Naive thymus-derived CD8-positive, alpha-beta T cell (primary cell): ENCODE results near the gene FAM83G. TPM values are rescaled to one million over a fixed set of nuclear protein-coding genes. Genes with fewer than 3 reads are reported as not detected.

Experiments
- ATAC-seq, 2 donors: fragments of 150-1000 bp; cut with Tn5 transposase in 1 of 2; sonication (Bioruptor Pico), chemical (Tn5 transposase) in 1 of 2; 1 replicate in 1 of 2; 2 replicates in 1 of 2; pipeline ENCODE4 v1.10.0; 2021; ENCODE audit warnings: mild to moderate bottlenecking in 2 of 2, moderate library complexity in 2 of 2
- POLR2A ChIA-PET: fragments of 350-600 bp; sonication (Branson Sonifier 250); formaldehyde crosslinking; loops from one replicate; lab custom pipeline; 2021; ENCODE audit warnings: antibody characterized with exemption; lab: Charles Lee
- DNase-seq, 10 donors: peaks; one replicate each; pipeline versions ENCODE4 v3.0.0 to v3.0.0-alpha.2; 2020 to 2022
- H3K27ac Mint-ChIP-seq, 10 donors: one replicate each; pipeline ENCODE4 v1.8.0; 2020 to 2022; ENCODE audit warnings: mild to moderate bottlenecking in 10 of 10, mixed read lengths in 10 of 10, moderate library complexity in 4 of 10, inconsistent platforms in 1 of 10
- H3K27me3 Mint-ChIP-seq, 5 donors: one replicate each; pipeline ENCODE4 v1.8.0; 2021 to 2022; ENCODE audit warnings: mixed read lengths in 5 of 5
- H3K36me3 Mint-ChIP-seq, 3 donors: one replicate each; pipeline ENCODE4 v1.8.0; 2020 to 2022; ENCODE audit warnings: mixed read lengths in 3 of 3, mild to moderate bottlenecking in 2 of 3, inconsistent platforms in 1 of 3
- H3K4me1 Mint-ChIP-seq, 4 donors: one replicate each; pipeline ENCODE4 v1.8.0; 2021 to 2022; ENCODE audit warnings: mixed read lengths in 4 of 4
- H3K4me3 Mint-ChIP-seq, 10 donors: one replicate each; pipeline ENCODE4 v1.8.0; 2020 to 2022; ENCODE audit warnings: mild to moderate bottlenecking in 10 of 10, mixed read lengths in 10 of 10, moderate library complexity in 6 of 10, inconsistent platforms in 1 of 10
- H3K9me3 Mint-ChIP-seq, 9 donors: one replicate each; pipeline ENCODE4 v1.8.0; 2020 to 2022; ENCODE audit warnings: mixed read lengths in 9 of 9, mild to moderate bottlenecking in 3 of 9, inconsistent platforms in 1 of 9, moderate library complexity in 1 of 9
- polyA plus RNA-seq, 3 donors: library from polyadenylated mRNA; unstranded; fragments of 300-500 nt; fragmentation: Illumina TruSeq; gene quantifications; one replicate each; pipeline ENCODE4 v1.2.3, GENCODE V29; 2021
- total RNA-seq, 8 experiments: library from RNA in 2 of 8; stranded (reverse) in 2 of 8; gene quantifications; one replicate each; pipeline ENCODE4 v1.2.3 and lab custom pipeline; 2021 to 2026

FAM83G gene
- total and polyA plus RNA-seq, 5 experiments from 2014 or later: 1.5 to 8.9 (median 3.5) TPM

DNA sequence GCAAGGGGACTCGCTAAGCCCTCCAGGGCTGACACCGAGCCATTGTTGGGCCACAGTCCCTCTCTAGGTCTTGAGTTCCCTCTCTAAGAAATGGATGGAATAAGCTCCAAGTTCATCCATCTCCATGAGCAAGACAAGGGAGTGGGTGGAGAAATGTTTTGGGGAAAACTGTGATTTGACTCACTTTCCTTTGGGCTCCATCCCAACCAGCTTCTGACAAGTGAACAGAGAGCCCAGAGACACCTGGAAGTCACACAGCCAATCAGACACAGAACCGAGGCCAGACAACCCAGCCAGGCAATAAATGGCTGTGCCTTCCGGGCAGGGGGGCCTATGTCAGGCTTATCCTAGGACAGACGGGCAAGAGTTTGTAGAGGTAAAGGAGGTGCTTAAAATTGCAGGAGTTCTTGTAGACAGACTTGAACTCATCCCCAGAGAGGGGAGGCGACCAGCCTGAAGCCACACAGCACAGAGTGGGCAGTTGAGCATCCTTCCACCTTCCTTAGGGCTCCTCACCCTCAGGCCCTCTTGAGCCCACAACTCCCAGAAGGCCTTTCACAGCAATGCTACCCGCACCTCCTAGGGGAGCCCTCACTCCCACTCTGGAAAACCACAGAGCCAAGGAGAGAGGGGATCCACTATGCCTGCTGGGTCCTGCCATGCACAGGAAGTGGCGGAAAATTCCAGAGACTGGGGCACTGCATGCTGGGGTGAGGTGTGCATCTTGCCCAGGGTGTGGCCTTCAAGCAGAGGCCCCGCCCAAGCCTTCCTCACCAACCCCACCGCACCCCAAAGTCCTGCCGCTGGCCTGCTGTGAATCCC is 9.5 kb upstream of the FAM83G start:
- H3K4me3 Mint-ChIP-seq: no peak overlapping the region
- no peak for ATAC-seq
- peaks cover 9 to 28% (median 18%) of the 10 kb centered on the region in 4 donors for H3K4me1 Mint-ChIP-seq
- no peak for DNase-seq
- no peaks in the 10 kb centered on the region for H3K9me3 Mint-ChIP-seq
- POLR2A ChIA-PET: no interaction called here
- H3K27me3 Mint-ChIP-seq: no peaks in the 10 kb centered on the region
- no peaks in the 10 kb centered on the region for H3K36me3 Mint-ChIP-seq
- H3K27ac Mint-ChIP-seq: peak overlapping the region in 2 of 10 donors; percentile 35 to 61

DNA sequence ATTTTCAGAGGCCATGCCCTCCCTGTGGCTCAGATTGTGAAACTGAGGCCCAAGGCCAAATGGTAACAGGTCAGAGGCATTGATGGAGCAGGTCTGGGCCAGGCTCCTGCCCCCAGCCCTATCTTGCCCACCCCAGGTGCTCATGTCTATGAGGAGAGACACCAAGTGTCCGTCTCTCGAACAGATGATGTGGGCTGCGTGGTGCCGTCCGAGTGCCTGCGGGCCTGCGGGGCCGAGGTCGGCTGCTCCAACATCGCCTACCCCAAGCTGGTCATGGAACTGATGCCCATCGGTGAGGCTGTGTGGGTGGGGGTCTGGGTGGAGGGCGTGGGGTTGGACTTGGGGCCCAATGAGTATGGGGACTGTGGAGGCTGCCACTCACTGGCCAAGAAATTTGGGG is 8.7 kb upstream of the FAM83G start:
- ATAC-seq (no peak), DNase-seq (no peak)
- POLR2A ChIA-PET: interaction anchor here (0.5 kb wide), 1 partner anchor 66 kb away, joined by 3 read pairs; no protein-coding TSS in a partner anchor
- H3K9me3 Mint-ChIP-seq: no peaks in the 10 kb centered on the region
- H3K4me1 Mint-ChIP-seq: peaks cover 7 to 23% (median 14%) of the 10 kb centered on the region in 4 donors
- no peaks in the 10 kb centered on the region for H3K27me3 Mint-ChIP-seq
- H3K4me3 Mint-ChIP-seq: no peak overlapping the region
- H3K36me3 Mint-ChIP-seq: no peaks in the 10 kb centered on the region
- no peak overlapping the region for H3K27ac Mint-ChIP-seq

DNA sequence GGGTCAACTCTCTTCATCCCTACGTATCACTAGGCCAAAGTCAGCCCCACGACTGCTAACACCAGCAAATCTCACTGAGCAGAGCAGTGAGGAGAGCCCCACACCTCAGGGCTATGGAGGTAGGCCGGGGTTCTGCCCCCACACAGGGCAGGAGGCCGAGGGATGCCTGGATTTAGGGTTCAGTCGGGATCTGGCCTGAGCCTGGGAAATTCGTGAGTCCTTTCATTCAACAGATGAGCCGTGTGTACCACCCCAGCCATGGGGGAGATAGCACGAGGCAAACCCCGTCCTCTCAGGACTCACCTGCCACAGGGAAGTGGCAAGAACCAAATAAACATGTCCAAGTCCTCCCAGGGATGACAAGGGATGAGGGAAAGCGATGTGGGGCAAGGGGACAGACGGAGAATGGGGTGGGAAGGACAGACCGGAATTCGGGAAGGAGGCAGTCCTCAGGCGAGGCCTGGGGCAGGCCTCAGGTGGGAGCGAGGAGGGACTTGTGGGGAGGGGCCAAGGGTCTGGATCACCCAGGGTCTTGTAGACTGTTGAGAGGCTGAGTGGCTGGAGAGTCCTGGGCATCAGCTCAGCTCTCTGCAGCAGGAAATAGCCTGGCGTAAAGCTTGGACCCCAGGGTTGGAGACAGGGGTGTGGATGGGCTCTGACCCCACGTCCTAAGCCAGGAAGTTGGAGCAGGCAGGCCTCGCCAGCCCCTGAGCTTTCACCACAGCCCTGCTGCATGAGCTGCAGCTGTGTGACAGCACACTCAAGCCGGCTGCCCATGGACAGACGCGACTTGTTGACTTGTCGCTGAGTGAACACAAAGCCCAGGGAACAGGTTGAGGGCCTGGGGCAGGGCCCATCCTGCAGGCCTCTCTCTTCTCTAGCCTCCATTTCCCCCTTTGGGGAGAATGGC is 7.9 kb upstream of the FAM83G start:
- Mint-ChIP-seq H3K36me3 (no peaks in the 10 kb centered on the region), H3K27ac (peak overlapping the region in 2 of 10 donors; percentile 57 to 60), H3K27me3 (no peaks in the 10 kb centered on the region), H3K4me3 (no peak overlapping the region), H3K9me3 (no peaks in the 10 kb centered on the region), H3K4me1 (peaks cover 5 to 29% (median 17%) of the 10 kb centered on the region in 4 donors)
- ATAC-seq: no peak
- no peak for DNase-seq
- POLR2A ChIA-PET: interaction anchor here (0.5 kb wide), 1 partner anchor 65 kb away, joined by 3 read pairs; no protein-coding TSS in a partner anchor

DNA sequence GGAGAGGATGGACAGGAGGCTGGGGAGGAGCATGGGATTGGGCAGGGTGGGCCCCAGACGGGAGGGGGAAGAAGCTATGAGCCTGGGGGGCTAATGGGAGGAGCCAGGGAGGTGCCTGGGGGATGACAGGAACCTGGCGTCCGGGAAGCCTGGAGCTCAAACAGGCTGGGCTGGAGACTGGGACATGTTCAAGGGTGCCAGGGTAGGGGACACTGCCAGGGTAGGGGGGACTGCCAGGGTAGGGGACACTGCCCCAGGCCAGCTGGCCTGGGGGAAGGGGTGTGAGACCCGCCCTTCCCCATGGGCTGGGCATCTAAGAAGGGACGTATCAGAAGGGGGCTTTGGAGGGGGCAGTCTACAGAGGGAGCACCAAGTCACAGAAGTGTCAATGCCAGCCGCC is 7.0 kb upstream of the FAM83G start:
- H3K4me1 Mint-ChIP-seq: peaks cover 3 to 28% (median 16%) of the 10 kb centered on the region in 4 donors

DNA sequence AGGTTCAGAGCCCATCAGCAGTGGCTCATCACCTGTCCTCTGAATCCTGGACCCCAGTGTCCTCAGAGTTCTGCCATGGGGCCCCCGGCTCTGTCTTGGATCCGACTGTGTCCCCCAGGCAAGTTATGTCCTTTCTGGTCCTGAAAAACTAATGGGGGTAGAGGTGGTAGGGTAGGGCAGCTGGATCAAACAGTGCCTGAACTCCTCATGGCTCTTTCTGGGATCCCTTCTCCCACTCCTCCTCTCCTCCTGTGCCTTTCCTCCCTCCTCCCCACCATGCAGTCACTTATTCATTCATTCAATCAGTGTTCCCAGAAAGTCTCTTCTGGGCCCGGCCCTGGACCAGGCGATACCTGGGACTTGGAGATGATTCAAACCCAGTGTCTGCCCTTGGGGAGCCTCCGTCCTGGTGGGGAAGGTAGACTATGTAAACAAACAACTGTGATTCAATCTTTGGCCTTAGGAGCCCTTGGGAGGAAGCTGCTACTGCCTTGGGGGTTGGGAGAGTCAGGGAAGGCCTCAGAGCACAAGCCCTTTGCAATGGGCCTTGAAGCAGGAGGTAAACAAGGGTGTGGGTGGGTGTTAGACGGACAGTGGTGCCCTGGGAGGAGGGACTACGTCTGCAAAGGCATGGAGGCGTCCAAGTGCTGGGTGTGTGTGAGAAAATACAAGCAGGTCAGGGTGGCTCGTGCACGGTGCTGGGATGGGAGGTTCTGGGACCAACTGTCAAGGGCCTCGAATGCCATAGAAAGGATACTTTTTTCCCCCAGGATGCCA is 6.4 kb upstream of the FAM83G start:
- peak overlapping the region in 4 of 10 donors; percentile 23 to 37 (median 28) for H3K27ac Mint-ChIP-seq
- POLR2A ChIA-PET: no interaction called here
- H3K27me3 Mint-ChIP-seq: no peaks in the 10 kb centered on the region
- ATAC-seq: no peak
- H3K9me3 Mint-ChIP-seq: no peaks in the 10 kb centered on the region
- peaks cover 3 to 24% (median 15%) of the 10 kb centered on the region in 4 donors for H3K4me1 Mint-ChIP-seq
- no peak overlapping the region for H3K4me3 Mint-ChIP-seq
- DNase-seq: no peak
- H3K36me3 Mint-ChIP-seq: no peaks in the 10 kb centered on the region

More for the DNA sequence above, 7.0 kb upstream of the FAM83G start:
- no peaks in the 10 kb centered on the region for H3K27me3 Mint-ChIP-seq
- POLR2A ChIA-PET: no interaction called here
- H3K4me3 Mint-ChIP-seq: no peak overlapping the region
- DNase-seq (no peak), ATAC-seq (no peak)
- no peaks in the 10 kb centered on the region for H3K9me3 Mint-ChIP-seq
- H3K36me3 Mint-ChIP-seq: no peaks in the 10 kb centered on the region
- H3K27ac Mint-ChIP-seq: peak overlapping the region in 1 of 10 donors; percentile 40

DNA sequence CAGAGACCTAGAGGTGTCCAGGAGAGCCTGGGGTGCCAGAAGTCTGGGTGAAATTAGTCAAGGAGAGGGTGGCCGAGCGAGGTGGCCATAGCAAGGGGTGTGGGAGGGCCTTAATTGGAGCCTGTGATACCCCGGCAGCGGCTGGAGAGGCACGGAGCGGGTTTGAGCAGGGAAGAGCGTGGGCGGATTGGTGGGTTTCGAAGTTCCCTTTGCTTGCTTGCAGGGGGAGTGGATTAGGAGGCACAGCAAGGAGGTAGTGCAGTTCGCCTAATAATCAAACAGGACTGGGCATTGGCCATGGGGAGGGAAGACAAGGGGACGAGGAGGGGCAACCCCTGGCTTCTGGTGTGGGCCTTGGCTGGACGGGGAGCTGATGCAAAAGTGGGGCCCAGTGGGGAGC is 5.4 kb upstream of the FAM83G start:
- Mint-ChIP-seq H3K9me3 (no peaks in the 10 kb centered on the region), H3K4me1 (peaks cover 2 to 17% (median 15%) of the 10 kb centered on the region in 4 donors), H3K27me3 (no peaks in the 10 kb centered on the region), H3K27ac (peak overlapping the region in 2 of 10 donors; percentile 46 to 72), H3K36me3 (no peaks in the 10 kb centered on the region), H3K4me3 (no peak overlapping the region)
- DNase-seq (no peak), ATAC-seq (no peak)
- POLR2A ChIA-PET: no interaction called here

DNA sequence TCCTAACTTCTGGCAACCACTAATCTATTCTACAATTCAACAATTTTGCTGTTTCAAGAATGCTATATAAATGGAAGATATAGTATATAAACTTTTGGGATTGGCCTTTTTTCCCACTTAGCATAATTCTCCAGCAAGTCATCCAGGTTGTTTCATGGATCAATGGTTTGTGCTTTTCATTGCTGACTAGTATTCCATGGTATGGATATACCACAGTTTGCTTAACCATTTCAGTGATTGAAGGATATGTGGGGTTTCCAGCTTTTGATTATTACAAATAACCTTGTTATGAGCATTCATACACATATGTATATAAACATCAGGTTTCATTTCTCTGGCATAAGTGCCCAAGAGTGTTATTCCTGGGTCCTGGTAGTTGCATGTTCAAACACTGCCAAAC is 2.1 kb upstream of the FAM83G start:
- Mint-ChIP-seq H3K27me3 (no peaks in the 10 kb centered on the region), H3K36me3 (no peaks in the 10 kb centered on the region), H3K27ac (peak overlapping the region in 7 of 10 donors; percentile 38 to 94 (median 81)), H3K9me3 (no peaks in the 10 kb centered on the region), H3K4me1 (peaks cover 11 to 38% (median 37%) of the 10 kb centered on the region in 4 donors), H3K4me3 (peak overlapping the region in 2 of 10 donors; percentile 36 to 79)
- no peak for DNase-seq
- ATAC-seq: no peak
- POLR2A ChIA-PET: no interaction called here

DNA sequence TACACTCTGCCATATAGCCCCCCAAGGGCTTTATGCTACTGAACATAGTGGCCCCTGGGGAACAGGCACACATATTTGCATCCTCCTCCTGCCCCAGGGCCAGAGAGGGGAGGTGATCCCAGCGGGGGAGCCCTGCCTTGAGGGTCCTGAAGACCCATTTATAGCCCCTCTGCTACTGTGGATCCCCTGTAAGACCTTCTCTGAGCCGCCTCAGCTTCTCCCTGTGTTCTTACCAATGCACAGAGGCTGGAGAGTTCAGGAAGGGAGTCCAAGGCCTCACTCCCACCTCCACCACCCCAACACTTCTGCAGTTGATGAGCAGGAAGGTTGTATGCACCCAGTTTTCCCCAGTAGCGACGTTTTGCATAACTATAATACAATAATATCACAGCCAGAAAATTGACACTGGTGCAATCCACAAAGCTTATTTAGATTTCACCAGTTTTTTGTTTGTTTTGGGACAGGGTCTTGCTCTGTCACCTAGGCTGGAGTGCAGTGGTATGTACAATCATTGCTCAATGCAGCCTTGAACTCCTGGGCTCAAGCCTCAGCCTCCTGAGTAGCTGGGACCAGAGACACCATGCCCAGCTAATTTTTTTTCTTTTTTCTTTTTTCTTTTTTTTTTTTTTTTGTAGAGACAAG is 1.3 kb upstream of the FAM83G start:
- H3K27me3 Mint-ChIP-seq: no peaks in the 10 kb centered on the region
- H3K9me3 Mint-ChIP-seq: no peaks in the 10 kb centered on the region
- no peak for ATAC-seq
- no peak for DNase-seq
- H3K4me3 Mint-ChIP-seq: peak overlapping the region in 9 of 10 donors; percentile 39 to 79 (median 58)
- POLR2A ChIA-PET: no interaction called here
- peaks cover 11 to 44% (median 40%) of the 10 kb centered on the region in 4 donors for H3K4me1 Mint-ChIP-seq
- H3K27ac Mint-ChIP-seq: peak overlapping the region; percentile 9 to 94 (median 86)
- no peaks in the 10 kb centered on the region for H3K36me3 Mint-ChIP-seq

DNA sequence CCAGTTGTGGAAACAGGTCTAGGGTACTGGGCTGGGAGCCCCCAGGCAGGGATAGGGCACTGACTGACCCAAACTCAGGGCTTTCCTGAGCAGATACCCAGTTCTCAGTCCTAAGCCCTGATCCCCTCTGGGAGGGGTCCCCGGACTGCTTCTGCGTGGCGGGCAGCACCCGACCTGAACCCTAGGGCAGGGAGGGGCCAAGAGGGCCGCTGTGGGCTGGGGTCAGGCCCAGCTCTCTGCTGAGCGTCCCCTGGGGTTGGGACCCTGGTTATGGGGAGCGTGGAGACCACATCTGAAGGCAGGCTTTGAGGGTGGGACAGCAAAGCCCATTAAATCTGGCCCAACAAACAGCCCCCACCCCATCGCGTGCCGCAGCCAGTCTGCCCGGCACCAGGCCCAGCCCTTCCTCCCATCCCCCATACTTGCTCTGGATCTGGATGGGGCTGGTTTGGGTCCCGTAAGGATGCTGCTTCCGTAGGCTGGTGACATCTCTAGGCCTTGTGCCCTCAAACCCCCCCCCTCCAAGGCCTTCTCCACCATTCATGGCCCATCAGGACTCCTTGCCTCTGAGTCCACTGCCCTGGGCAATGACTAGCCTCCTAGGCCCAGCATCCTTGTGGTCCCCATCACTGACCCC is 691 bp upstream of the FAM83G start:
- no peaks in the 10 kb centered on the region for H3K9me3 Mint-ChIP-seq
- peak overlapping the region; percentile 9 to 94 (median 88) for H3K27ac Mint-ChIP-seq
- no peak for DNase-seq
- H3K27me3 Mint-ChIP-seq: no peaks in the 10 kb centered on the region
- no peak for ATAC-seq
- peak overlapping the region; percentile 52 to 79 (median 64) for H3K4me3 Mint-ChIP-seq
- H3K4me1 Mint-ChIP-seq: peaks cover 11 to 47% (median 40%) of the 10 kb centered on the region in 4 donors
- POLR2A ChIA-PET: interaction anchor here (1.0 to 1.8 kb wide), 2 partner anchors 13 to 17 kb away, joined by 5 to 13 read pairs; no protein-coding TSS in a partner anchor
- H3K36me3 Mint-ChIP-seq: no peaks in the 10 kb centered on the region

DNA sequence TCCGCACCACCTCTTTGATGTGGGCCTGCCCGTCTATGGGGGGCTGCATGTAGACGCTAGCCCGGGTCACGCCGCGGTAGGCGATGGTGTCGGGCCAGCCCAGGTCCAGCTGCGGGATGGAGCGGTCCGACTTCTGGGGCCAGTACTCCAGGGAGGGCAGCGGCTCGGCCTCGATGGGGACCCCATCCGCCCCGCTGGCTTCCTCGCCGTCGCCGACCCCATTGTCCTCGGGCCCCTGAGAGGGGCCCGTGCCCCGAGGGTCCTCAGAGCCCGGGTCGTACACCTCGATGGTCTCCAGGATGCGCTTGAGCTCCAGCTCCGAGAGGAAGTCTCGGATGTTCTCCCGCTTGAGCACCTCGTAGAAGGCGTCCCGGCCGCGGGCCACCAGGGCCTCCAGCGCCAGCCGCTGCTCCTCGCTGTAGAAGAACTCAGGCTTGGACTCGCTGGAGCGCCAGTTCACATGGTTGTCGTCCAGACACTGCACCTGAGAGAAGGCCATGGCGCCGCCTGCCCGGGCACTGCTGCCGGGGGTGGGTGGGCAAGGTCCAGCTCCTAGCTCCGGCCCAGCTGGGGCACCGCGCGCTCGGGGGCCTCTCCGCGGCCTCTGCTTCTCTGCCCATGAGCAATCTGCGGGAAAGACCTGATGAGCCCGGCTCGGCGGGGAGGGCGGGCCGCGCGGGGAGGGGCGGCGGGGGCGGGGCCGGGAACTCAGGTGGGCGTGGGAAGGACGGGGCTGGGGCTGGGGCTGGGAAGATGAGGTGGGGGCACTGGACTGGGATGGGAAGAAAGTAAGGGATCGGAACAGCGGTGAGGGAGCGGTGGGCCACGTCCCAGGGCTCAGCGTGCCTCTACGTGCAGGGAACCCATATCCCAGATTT is 782 bp downstream of the FAM83G start:
- H3K27ac Mint-ChIP-seq: peak overlapping the region; percentile 55 to 97 (median 90)
- POLR2A ChIA-PET: interaction anchor here (0.5 to 1.8 kb wide), 5 partner anchors 11 to 464 kb away, joined by 3 to 13 read pairs (median 3); no protein-coding TSS in a partner anchor
- peaks cover 11 to 47% (median 40%) of the 10 kb centered on the region in 4 donors for H3K4me1 Mint-ChIP-seq
- no peaks in the 10 kb centered on the region for H3K27me3 Mint-ChIP-seq
- peak; percentile 23 to 24 for ATAC-seq
- H3K9me3 Mint-ChIP-seq: no peaks in the 10 kb centered on the region
- no peaks in the 10 kb centered on the region for H3K36me3 Mint-ChIP-seq
- peak in 5 of 10 donors; percentile 14 to 36 (median 33) for DNase-seq
- peak overlapping the region; percentile 79 to 95 (median 88) for H3K4me3 Mint-ChIP-seq
